ENCODE results near the gene MYO15A. TPM values are rescaled to one million over a fixed set of nuclear protein-coding genes. Genes with fewer than 3 reads are reported as not detected.

MYO15A gene
- total and polyA plus RNA-seq, 2 of the 4 experiments (the other 2 are of a cell fraction) = 0.18 to 1.1 TPM

GRCh38 chr17:18225642-18226283, 117.2 kb downstream of the MYO15A start:
- peak overlapping the region; percentile 81 for H3K23ac ChIP-seq (ENCODE audit: low read depth, low read length)
- H3K14ac ChIP-seq (replicated peaks; ENCODE audit: low read depth, low read length) = peak overlapping the region; percentile 90
- H2BK5ac ChIP-seq (ENCODE audit: low read depth, low read length, poor library complexity, severe bottlenecking) = peak overlapping the region; percentile 47
- DNase-seq (no peak), ATAC-seq (ENCODE audit: low read depth) (peak; percentile 54)
- H4K20me1 ChIP-seq (ENCODE audit: insufficient read depth, low read length) = peaks cover 40% of the 10 kb centered on the region
- TF ChIP-seq CTCF (conservative IDR thresholded peaks at IDR 0.05; ENCODE audit: low read depth, low read length) = no peak
- TF ChIP-seq RCOR1 (IDR thresholded peaks at IDR 0.05; ENCODE audit: insufficient replicate concordance, low read length) = no peak
- 0 out of 2 replicates have a peak, but pooled peaks have one; percentile 3 for TF ChIP-seq MXI1 (IDR thresholded peaks at IDR 0.05; ENCODE audit: borderline replicate concordance, low read depth, low read length)
- intact Hi-C loops (cut with micrococcal nuclease) = loop anchor here (2.0 kb wide), 1 partner anchor 33 kb away; the partner anchor contains the start of gene FLII
- H3K4ac ChIP-seq (ENCODE audit: low read depth, low read length) = peak overlapping the region; percentile 42
- H2BK15ac ChIP-seq (ENCODE audit: low read depth, low read length) = no peak overlapping the region
- H4K5ac ChIP-seq (ENCODE audit: low read depth, low read length) = peak overlapping the region; percentile 11; the same call in 1 of the 2 replicates
- BruUV-seq (replicated peaks) = no TSS peak
- H3K79me1 ChIP-seq (ENCODE audit: low read depth in 1 of 2, low read length in 2 of 2) = peaks cover 16 to 53% of the 10 kb centered on the region in 2 experiments
- in situ Hi-C loops (cut with MboI; ENCODE audit: low sequenced_read_pairs) = no loop called here
- H2AFZ ChIP-seq (replicated peaks; ENCODE audit: low read length, poor library complexity) = peak overlapping the region; percentile 95
- peak overlapping the region; percentile 25; the same call in 1 of the 2 replicates for H4K91ac ChIP-seq (ENCODE audit: insufficient read depth, low read depth, low read length)
- peak overlapping the region; percentile 75 for H3K4me3 ChIP-seq (ENCODE audit: insufficient read depth, low read depth, low read length)
- CTCF ChIA-PET = no interaction called here
- POLR2A ChIA-PET (ENCODE audit: unreplicated experiment) = no interaction called here
- peaks cover 25% of the 10 kb centered on the region for H3K9me1 ChIP-seq (ENCODE audit: insufficient read depth, low read length)
- 2% methylated on average over 9 of the region's 57 CpGs; no CpG with 5 or more reads in 1 of the 2 experiments for WGBS, 2 experiments (ENCODE audit: extremely low coverage in 2 of 2, insufficient read length in 1 of 2)
- H3K4me2 ChIP-seq (ENCODE audit: low read depth, low read length) = peak overlapping the region; percentile 91
- peak overlapping the region; percentile 67 for H2AK5ac ChIP-seq (ENCODE audit: low read depth, low read length)
- H2BK120ac ChIP-seq (ENCODE audit: low read depth, low read length) = peak overlapping the region; percentile 30; the same call in 1 of the 2 replicates
- peak overlapping the region; percentile 74 for H3K56ac ChIP-seq (ENCODE audit: extremely low read depth, insufficient read depth, low read length)
- no peak overlapping the region for H2BK20ac ChIP-seq (ENCODE audit: low read depth, low read length)
- H3K9me3 ChIP-seq (ENCODE audit: control insufficient read depth, insufficient read depth, low read length) = no peaks in the 10 kb centered on the region
- H3K36me3 ChIP-seq (ENCODE audit: control insufficient read depth, insufficient read depth, low read length) = no peaks in the 10 kb centered on the region
- H2AK9ac ChIP-seq (replicated peaks; ENCODE audit: low read depth, low read length, poor library complexity) = peak overlapping the region; percentile 98
- H3K27me3 ChIP-seq (ENCODE audit: control insufficient read depth, insufficient read depth, low read length) = no peaks in the 10 kb centered on the region
- dilution Hi-C loops (cut with HindIII; ENCODE audit: low sequenced_read_pairs, unreplicated experiment) = no loop called here
- peaks cover 23% of the 10 kb centered on the region for H3K4me1 ChIP-seq (ENCODE audit: control insufficient read depth, insufficient read depth, low read length)
- H3K9ac ChIP-seq (ENCODE audit: low read depth, low read length) = peak overlapping the region; percentile 86
- H3K27ac ChIP-seq (ENCODE audit: insufficient read depth, low read length) = peak overlapping the region; percentile 71
- H3K18ac ChIP-seq (ENCODE audit: low read depth, low read length) = peak overlapping the region; percentile 3; the same call in 1 of the 2 replicates
- H4K8ac ChIP-seq (ENCODE audit: low read depth in 2 of 2, low read length in 2 of 2) = peak overlapping the region; percentile 16 to 92; a peak in 2 of 4 replicates
